Measurements from ENCODE around the gene EIF4E3. TPM values are rescaled to one million over a fixed set of nuclear protein-coding genes. Genes with fewer than 3 reads are reported as not detected.

The EIF4E3 gene
- polyA plus RNA-seq, 3 donors, result 35.6 to 111 (median 58.6) TPM

DNA sequence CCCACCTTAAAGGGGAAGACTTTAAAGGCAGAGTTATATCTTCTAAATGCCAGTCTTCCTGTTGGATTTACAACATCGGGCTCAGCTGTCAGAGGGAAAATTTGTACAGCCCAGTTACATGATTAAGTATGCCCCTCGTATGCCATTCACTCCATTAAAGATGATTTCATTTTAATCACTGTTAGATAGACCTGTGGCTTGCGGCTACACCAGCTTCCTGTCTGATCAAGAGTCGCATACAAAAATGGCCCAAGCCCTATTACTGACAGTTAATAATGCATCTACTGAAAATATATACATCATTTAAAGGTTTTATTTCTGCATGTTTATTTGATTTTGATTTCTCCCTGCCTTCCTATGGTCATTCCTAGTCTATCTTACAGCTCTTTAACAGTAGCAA, 7.1 kb downstream of the EIF4E3 start:
- H3K4me2 ChIP-seq (replicated peaks; ENCODE audit: extremely low read depth, low read length, poor library complexity, severe bottlenecking), result peak overlapping the region; percentile 1
- peaks cover 29 to 62% of the 10 kb centered on the region in 2 donors for H3K4me1 ChIP-seq (ENCODE audit: control insufficient read depth in 1 of 2, insufficient read depth in 2 of 2, low read length in 2 of 2)
- H3K4me3 Mint-ChIP-seq, result no peak overlapping the region
- no peak overlapping the region for H3K9ac ChIP-seq (ENCODE audit: insufficient read depth, low read length, poor library complexity, severe bottlenecking)
- intact Hi-C loops (cut with micrococcal nuclease), result loop anchor here in 1 of 2 donors (10.0 kb wide), 1 partner anchor 1107 kb away; no protein-coding TSS in a partner anchor
- peak overlapping the region in 2 of 7 donors; percentile 21 to 44 for H3K27ac Mint-ChIP-seq
- H3K9me3 ChIP-seq (replicated peaks in 1 of 2; ENCODE audit: control insufficient read depth in 1 of 2, insufficient read depth in 1 of 2, low read length in 2 of 2), result no peaks in the 10 kb centered on the region
- no peaks in the 10 kb centered on the region for H3K27me3 ChIP-seq (ENCODE audit: control insufficient read depth in 2 of 2, insufficient read depth in 2 of 2, low read length in 2 of 2)
- no peak for DNase-seq
- H3K79me2 ChIP-seq (ENCODE audit: insufficient read depth, low read length), result peaks cover 96% of the 10 kb centered on the region
- peak overlapping the region in 1 of 2 donors; percentile 44 for H3K27ac ChIP-seq (ENCODE audit: low read depth in 1 of 2, low read length in 2 of 2)
- H4K20me1 ChIP-seq (ENCODE audit: insufficient read depth, low read length), result peaks cover 85% of the 10 kb centered on the region
- WGBS (ENCODE audit: insufficient coverage), result no CpG with 5 or more reads among the region's 4 CpGs
- H3K4me1 Mint-ChIP-seq, result peaks cover 88% of the 10 kb centered on the region
- H2AFZ ChIP-seq (ENCODE audit: insufficient read depth, low read depth, low read length, poor library complexity, severe bottlenecking), result no peak overlapping the region
- H3K9me3 Mint-ChIP-seq, result peaks cover 0 to 4% (median 0%) of the 10 kb centered on the region in 7 donors
- H3K4me3 ChIP-seq (replicated peaks in 1 of 3; ENCODE audit: low read depth in 2 of 3, low read length in 3 of 3), result no peak overlapping the region
- TF ChIP-seq CTCF (IDR thresholded peaks at IDR 0.05), result no peak
- peaks cover 0 to 9% of the 10 kb centered on the region in 2 donors for H3K36me3 ChIP-seq (replicated peaks in 1 of 2; ENCODE audit: control insufficient read depth in 1 of 2, insufficient read depth in 2 of 2, low read length in 2 of 2)
- peaks cover 37 to 38% of the 10 kb centered on the region in 2 donors for H3K36me3 Mint-ChIP-seq
- H3K27me3 Mint-ChIP-seq (ENCODE audit: low read depth in 3 of 3), result peaks cover 1 to 4% (median 2%) of the 10 kb centered on the region in 3 donors

DNA sequence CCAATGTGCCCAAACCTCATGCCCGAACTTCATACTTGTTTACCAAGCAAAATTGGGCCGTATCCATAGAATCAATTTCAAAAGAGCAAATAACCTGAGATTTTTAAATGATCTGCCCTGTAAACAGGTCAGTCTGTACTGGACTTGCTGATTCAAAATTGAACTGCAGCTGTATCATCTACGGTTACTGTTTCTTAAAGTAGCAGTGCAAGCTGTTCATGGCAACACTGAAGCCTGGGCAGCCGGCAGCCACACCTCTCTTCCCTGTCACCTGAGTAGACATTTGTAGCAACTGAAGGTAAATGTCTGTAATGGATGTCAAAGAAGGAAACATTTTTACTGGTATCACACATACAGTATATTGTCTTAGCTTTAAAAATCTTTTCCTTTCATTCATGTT, 10.6 kb downstream of the EIF4E3 start:
- Mint-ChIP-seq H3K9me3 (peaks cover 0 to 1% (median 0%) of the 10 kb centered on the region in 7 donors), H3K27ac (peak overlapping the region in 3 of 7 donors; percentile 3 to 43 (median 32)), H3K4me3 (no peak overlapping the region), H3K27me3 (ENCODE audit: low read depth in 3 of 3) (peaks cover 0 to 2% (median 1%) of the 10 kb centered on the region in 3 donors), H3K36me3 (peaks cover 34 to 35% of the 10 kb centered on the region in 2 donors), H3K4me1 (peaks cover 80% of the 10 kb centered on the region)
- intact Hi-C loops (cut with micrococcal nuclease), result loop anchor here in 1 of 2 donors (5.0 to 10.0 kb wide), 2 partner anchors 143 to 1110 kb away; no protein-coding TSS in a partner anchor
- no peak overlapping the region for H3K9ac ChIP-seq (ENCODE audit: insufficient read depth, low read length, poor library complexity, severe bottlenecking)
- H3K27ac ChIP-seq (ENCODE audit: low read depth in 1 of 2, low read length in 2 of 2), result peak overlapping the region in 1 of 2 donors; percentile 44
- H2AFZ ChIP-seq (ENCODE audit: insufficient read depth, low read depth, low read length, poor library complexity, severe bottlenecking), result no peak overlapping the region
- H3K79me2 ChIP-seq (ENCODE audit: insufficient read depth, low read length), result peaks cover 100% of the 10 kb centered on the region
- TF ChIP-seq CTCF (IDR thresholded peaks at IDR 0.05), result no peak
- H4K20me1 ChIP-seq (ENCODE audit: insufficient read depth, low read length), result peaks cover 100% of the 10 kb centered on the region
- H3K27me3 ChIP-seq (ENCODE audit: control insufficient read depth in 2 of 2, insufficient read depth in 2 of 2, low read length in 2 of 2), result no peaks in the 10 kb centered on the region
- no peaks in the 10 kb centered on the region for H3K9me3 ChIP-seq (replicated peaks in 1 of 2; ENCODE audit: control insufficient read depth in 1 of 2, insufficient read depth in 1 of 2, low read length in 2 of 2)
- H3K4me2 ChIP-seq (replicated peaks; ENCODE audit: extremely low read depth, low read length, poor library complexity, severe bottlenecking), result no peak overlapping the region
- H3K36me3 ChIP-seq (replicated peaks in 1 of 2; ENCODE audit: control insufficient read depth in 1 of 2, insufficient read depth in 2 of 2, low read length in 2 of 2), result peaks cover 8 to 19% of the 10 kb centered on the region in 2 donors
- H3K4me1 ChIP-seq (ENCODE audit: control insufficient read depth in 1 of 2, insufficient read depth in 2 of 2, low read length in 2 of 2), result peaks cover 0 to 43% of the 10 kb centered on the region in 2 donors
- DNase-seq, result no peak
- 93% methylated on average over 3 of the region's 4 CpGs for WGBS (ENCODE audit: insufficient coverage)
- H3K4me3 ChIP-seq (replicated peaks in 1 of 3; ENCODE audit: low read depth in 2 of 3, low read length in 3 of 3), result no peak overlapping the region
